Measurements from ENCODE around the gene TRIO.

The TRIO gene

GRCh38 chr5:14339468-14339867 lies 196.3 kb downstream of the TRIO start:
- CTCF ChIA-PET, result interaction anchor here (1.1 to 2.3 kb wide), 2 partner anchors 10 to 12 kb away, joined by 3 to 10 read pairs; no protein-coding TSS in a partner anchor
- H3K27ac ChIP-seq (ENCODE audit: extremely low read depth, low read depth, low read length), result no peak overlapping the region
- no peak for TF ChIP-seq ZNF449 (tag by site-specific recombination; IDR thresholded peaks at IDR 0.05)
- TF ChIP-seq ZNF398 (tag by site-specific recombination; IDR thresholded peaks at IDR 0.05), result no peak
- no peak for TF ChIP-seq ZNF626 (tag by site-specific recombination; IDR thresholded peaks at IDR 0.05)
- no peak for TF ChIP-seq ZNF596 (tag by site-specific recombination; IDR thresholded peaks at IDR 0.05)
- no peak for TF ChIP-seq GLIS1 (tag by site-specific recombination; IDR thresholded peaks at IDR 0.05)
- TF ChIP-seq ZBTB44 (tag by site-specific recombination; IDR thresholded peaks at IDR 0.05), result no peak
- no peak for TF ChIP-seq ZNF112 (tag by site-specific recombination; IDR thresholded peaks at IDR 0.05)
- TF ChIP-seq MYNN (tag by site-specific recombination; IDR thresholded peaks at IDR 0.05; ENCODE audit: borderline replicate concordance), result no peak
- TF ChIP-seq CTCF (tag by site-specific recombination; IDR thresholded peaks at IDR 0.05), result no peak
- no peaks in the 10 kb centered on the region for H3K4me1 ChIP-seq (ENCODE audit: control insufficient read depth, insufficient read depth, low read length)
- H3K36me3 ChIP-seq (ENCODE audit: control insufficient read depth in 2 of 2, insufficient read depth in 1 of 2, low read length in 2 of 2), result peaks cover 16 to 73% of the 10 kb centered on the region in 2 experiments
- no peak overlapping the region for H3K4me3 ChIP-seq (ENCODE audit: low read depth, low read length)
- no peaks in the 10 kb centered on the region for H3K9me3 ChIP-seq (ENCODE audit: control insufficient read depth, insufficient read depth, low read depth, low read length)
- POLR2A ChIA-PET, result no interaction called here

GRCh38 chr5:14341571-14342230 lies 198.6 kb downstream of the TRIO start:
- Histone ChIP-seq H3K4me3 (ENCODE audit: low read depth, low read length) (no peak overlapping the region), H3K27ac (ENCODE audit: extremely low read depth, low read depth, low read length) (no peak overlapping the region), H3K4me1 (ENCODE audit: control insufficient read depth, insufficient read depth, low read length) (no peaks in the 10 kb centered on the region), H3K9me3 (ENCODE audit: control insufficient read depth, insufficient read depth, low read depth, low read length) (no peaks in the 10 kb centered on the region), H3K36me3 (ENCODE audit: control insufficient read depth in 2 of 2, insufficient read depth in 1 of 2, low read length in 2 of 2) (peaks cover 18 to 61% of the 10 kb centered on the region in 2 experiments)
- POLR2A ChIA-PET, result no interaction called here
- CTCF ChIA-PET, result interaction anchor here (0.6 to 1.1 kb wide), 4 partner anchors 10 to 307 kb away, joined by 3 to 4 read pairs (median 3); no protein-coding TSS in a partner anchor
- TF ChIP-seq ZNF561 (tag by site-specific recombination; IDR thresholded peaks at IDR 0.05; ENCODE audit: borderline replicate concordance) (no peak), ZNF2 (tag by site-specific recombination; IDR thresholded peaks at IDR 0.05) (no peak), ZNF366 (tag by site-specific recombination; conservative IDR thresholded peaks at IDR 0.05) (no peak), ZNF701 (tag by site-specific recombination; IDR thresholded peaks at IDR 0.05) (no peak), IKZF3 (tag by site-specific recombination; IDR thresholded peaks at IDR 0.05) (no peak), ZFP3 (tag by site-specific recombination; IDR thresholded peaks at IDR 0.05; ENCODE audit: low read depth) (no peak), ZNF76 (tag by site-specific recombination; IDR thresholded peaks at IDR 0.05; ENCODE audit: borderline replicate concordance, low read depth) (no peak), FEZF1 (tag by site-specific recombination; IDR thresholded peaks at IDR 0.05) (no peak), MEIS1 (CRISPR knock-in tag; IDR thresholded peaks at IDR 0.05; ENCODE audit: borderline replicate concordance) (no peak), ZNF626 (tag by site-specific recombination; IDR thresholded peaks at IDR 0.05) (no peak), ZNF555 (tag by site-specific recombination; conservative IDR thresholded peaks at IDR 0.05) (no peak), ZNF549 (tag by site-specific recombination; IDR thresholded peaks at IDR 0.05) (no peak), ZNF140 (tag by site-specific recombination; IDR thresholded peaks at IDR 0.05) (no peak), ZNF19 (tag by site-specific recombination; IDR thresholded peaks at IDR 0.05; ENCODE audit: low read depth) (no peak)
